MM.1S (cell line): ENCODE measurements around the gene MYH15.
"Not testable (repeated sequence)": the region's sequence is repeated elsewhere in the genome, so short reads cannot be mapped to it uniquely, and the experiment has no call there.

ENCODE experiments used
- DNase-seq: peaks from one replicate; pipeline ENCODE4 v3.0.0-alpha.2; 2015
- H2AFZ ChIP-seq: fragments of 300-600 bp; sonication (generic); 2 replicates; pipeline ENCODE4 v1.6.0; 2016; ENCODE audit warnings: antibody characterized with exemption, low read length
- H3F3A ChIP-seq: fragments of 300-600 bp; sonication (generic); 2 replicates; pipeline ENCODE4 v1.6.1; 2016; ENCODE audit warnings: mild to moderate bottlenecking, antibody characterized with exemption, low read length, moderate library complexity, mixed read lengths; ENCODE audit not compliant: insufficient read depth
- H3K27ac ChIP-seq: fragments of 300-600 bp; sonication (generic); 2 replicates; pipeline ENCODE4 v1.5.1; 2016; ENCODE audit warnings: mild to moderate bottlenecking, low read length
- H3K27me3 ChIP-seq: fragments of 300-600 bp; sonication (generic); replicated peaks from 2 replicates; pipeline ENCODE4 v1.6.0; 2016; ENCODE audit warnings: low read length; ENCODE audit not compliant: insufficient read depth
- H3K36me3 ChIP-seq: fragments of 300-600 bp; sonication (generic); replicated peaks from 2 replicates; pipeline ENCODE4 v1.6.1; 2016; ENCODE audit warnings: mild to moderate bottlenecking, low read length, mixed read lengths; ENCODE audit not compliant: insufficient read depth
- H3K4me1 ChIP-seq: fragments of 300-600 bp; sonication (generic); 2 replicates; pipeline ENCODE4 v1.6.1; 2016; ENCODE audit warnings: low read length, mixed read lengths
- H3K4me2 ChIP-seq: fragments of 300-600 bp; sonication (generic); 2 replicates; pipeline ENCODE4 v1.6.0; 2016; ENCODE audit warnings: low read depth, low read length
- H3K4me3 ChIP-seq: fragments of 300-600 bp; sonication (generic); 2 replicates; pipeline ENCODE4 v1.5.1; 2016; ENCODE audit warnings: low read length, mixed read lengths
- H3K79me2 ChIP-seq: fragments of 300-600 bp; sonication (generic); 2 replicates; pipeline ENCODE4 v1.6.1; 2016; ENCODE audit warnings: mixed run types, low read length, mixed read lengths
- H3K9ac ChIP-seq: fragments of 300-600 bp; sonication (generic); 2 replicates; pipeline ENCODE4 v1.6.1; 2016; ENCODE audit warnings: low read length, mixed read lengths
- H3K9me2 ChIP-seq: fragments of 300-600 bp; sonication (generic); replicated peaks from 2 replicates; pipeline ENCODE4 v1.6.1; 2016; ENCODE audit warnings: mild to moderate bottlenecking, low read length, mixed read lengths; ENCODE audit not compliant: insufficient read depth
- H3K9me3 ChIP-seq: fragments of 300-600 bp; sonication (generic); replicated peaks from 2 replicates; pipeline ENCODE4 v1.6.1; 2016; ENCODE audit warnings: mild to moderate bottlenecking, low read length, mixed read lengths; ENCODE audit not compliant: insufficient read depth
- H4K20me1 ChIP-seq: fragments of 300-600 bp; sonication (generic); 2 replicates; pipeline ENCODE4 v1.6.1; 2016; ENCODE audit warnings: mild to moderate bottlenecking, low read length, moderate library complexity, mixed read lengths; ENCODE audit not compliant: insufficient read depth
- CTCF ChIP-seq: fragments of 300-600 bp; sonication (generic); IDR thresholded peaks from 2 replicates; pipeline ENCODE4 v1.5.1; 2016; ENCODE audit warnings: antibody characterized with exemption, low read length, mixed read lengths
- EZH2 ChIP-seq: fragments of 300-600 bp; sonication (generic); optimal IDR thresholded peaks from 2 replicates; pipeline ENCODE3; 2017; ENCODE audit warnings: low read depth, mild to moderate bottlenecking, antibody characterized with exemption, low read length, mixed read lengths
- EZH2phosphoT487 ChIP-seq: fragments of 300-600 bp; sonication (generic); IDR thresholded peaks from 2 replicates; pipeline ENCODE4 v1.6.1; 2018; ENCODE audit warnings: antibody characterized with exemption, low read length

MYH15 gene

GRCh38 chr3:108383306-108383705 is 127.1 kb downstream of the MYH15 start:
- Histone ChIP-seq H3K9ac (no peak overlapping the region), H3K4me2 (no peak overlapping the region), H4K20me1 (no peaks in the 10 kb centered on the region), H3K9me2 (no peaks in the 10 kb centered on the region), H3K27me3 (no peaks in the 10 kb centered on the region), H3K79me2 (no peaks in the 10 kb centered on the region), H3K36me3 (no peaks in the 10 kb centered on the region), H3K4me1 (peaks cover 28% of the 10 kb centered on the region), H3K9me3 (no peaks in the 10 kb centered on the region), H3F3A (peaks cover 10% of the 10 kb centered on the region), H3K4me3 (no peak overlapping the region), H2AFZ (no peak overlapping the region), H3K27ac (no peak overlapping the region)
- no peak for DNase-seq
- no peak for TF ChIP-seq EZH2
- TF ChIP-seq CTCF = no peak
- TF ChIP-seq EZH2phosphoT487 = no peak

- H3K9me2 ChIP-seq = no peaks in the 10 kb centered on the region
- no peaks in the 10 kb centered on the region for H3K36me3 ChIP-seq
- no peaks in the 10 kb centered on the region for H3K9me3 ChIP-seq
- DNase-seq = no peak
- H3K4me3 ChIP-seq = no peak overlapping the region
- TF ChIP-seq EZH2phosphoT487 (no peak), CTCF (no peak), EZH2 (no peak)
- no peak overlapping the region for H3K4me2 ChIP-seq
- H3F3A ChIP-seq = no peaks in the 10 kb centered on the region
- no peak overlapping the region for H2AFZ ChIP-seq
- no peaks in the 10 kb centered on the region for H3K79me2 ChIP-seq
- H3K4me1 ChIP-seq = peaks cover 16% of the 10 kb centered on the region
- no peak overlapping the region for H3K9ac ChIP-seq
- H3K27me3 ChIP-seq = no peaks in the 10 kb centered on the region
- no peaks in the 10 kb centered on the region for H4K20me1 ChIP-seq
- no peak overlapping the region for H3K27ac ChIP-seq
Measured at GRCh38 chr3:108381529-108382140, 128.8 kb downstream of the MYH15 start.

- no peaks in the 10 kb centered on the region for H3K27me3 ChIP-seq
- no peak overlapping the region for H3K4me2 ChIP-seq
- no peak overlapping the region for H3K27ac ChIP-seq
- no peak for DNase-seq
- H3K9me3 ChIP-seq = no peaks in the 10 kb centered on the region
- H3K4me3 ChIP-seq = no peak overlapping the region
- no peak for TF ChIP-seq EZH2phosphoT487
- TF ChIP-seq EZH2 = no peak
- no peak for TF ChIP-seq CTCF
- peaks cover 21% of the 10 kb centered on the region for H3K4me1 ChIP-seq
- H3K79me2 ChIP-seq = no peaks in the 10 kb centered on the region
- H3F3A ChIP-seq = no peaks in the 10 kb centered on the region
- H2AFZ ChIP-seq = no peak overlapping the region
- H4K20me1 ChIP-seq = no peaks in the 10 kb centered on the region
- H3K9me2 ChIP-seq = no peaks in the 10 kb centered on the region
- no peaks in the 10 kb centered on the region for H3K36me3 ChIP-seq
- H3K9ac ChIP-seq = no peak overlapping the region
Measured at GRCh38 chr3:108380128-108380795, 130.1 kb downstream of the MYH15 start.

- not testable (repeated sequence) for H3K9ac ChIP-seq, H3K9me2 ChIP-seq, DNase-seq, H3K36me3 ChIP-seq, H3F3A ChIP-seq, H3K4me2 ChIP-seq, H3K9me3 ChIP-seq, H4K20me1 ChIP-seq, H3K27ac ChIP-seq, H3K27me3 ChIP-seq, H3K4me3 ChIP-seq, H2AFZ ChIP-seq, H3K79me2 ChIP-seq
- H3K4me1 ChIP-seq = peaks cover 21% of the 10 kb centered on the region
Measured at GRCh38 chr3:108378952-108379342, 131.4 kb downstream of the MYH15 start.
